Measurements from ENCODE around the gene EBF4.

EBF4 gene

GRCh38 chr20:2745936-2746635, 53.5 kb downstream of the EBF4 start:
- DNase-seq: no peak

DNA sequence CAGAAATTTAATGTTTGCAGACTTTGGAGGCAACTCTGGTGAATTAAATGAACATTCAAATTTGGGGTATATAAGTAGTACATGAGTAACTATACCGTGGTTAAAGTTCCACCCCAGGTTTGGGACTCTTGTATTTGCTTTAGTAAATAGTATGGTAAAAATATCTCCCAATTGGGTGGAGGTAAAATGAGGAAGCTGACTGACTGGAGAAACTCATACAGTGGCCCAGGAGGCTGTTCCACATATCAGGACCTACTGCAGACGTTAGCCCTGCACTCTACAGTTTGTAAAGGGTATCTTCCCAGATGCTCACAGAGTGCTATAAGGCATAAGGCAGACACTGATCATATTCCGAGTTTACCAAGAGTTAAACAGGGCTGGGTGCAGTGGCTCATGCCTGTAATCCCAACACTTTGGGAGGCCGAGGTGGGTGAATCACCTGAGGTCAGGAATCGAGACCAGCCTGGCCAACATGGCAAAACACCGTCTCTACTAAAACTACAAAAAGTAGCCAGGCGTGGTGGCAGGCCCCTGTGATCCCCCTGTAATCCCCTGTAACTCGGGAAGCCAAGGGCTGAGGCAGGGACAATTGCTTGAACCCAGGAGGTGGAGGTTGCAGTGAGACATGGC, 54.2 kb downstream of the EBF4 start:
- no peak for DNase-seq

- no peak for DNase-seq
Measured at GRCh38 chr20:2747676-2748235, 55.2 kb downstream of the EBF4 start.

DNA sequence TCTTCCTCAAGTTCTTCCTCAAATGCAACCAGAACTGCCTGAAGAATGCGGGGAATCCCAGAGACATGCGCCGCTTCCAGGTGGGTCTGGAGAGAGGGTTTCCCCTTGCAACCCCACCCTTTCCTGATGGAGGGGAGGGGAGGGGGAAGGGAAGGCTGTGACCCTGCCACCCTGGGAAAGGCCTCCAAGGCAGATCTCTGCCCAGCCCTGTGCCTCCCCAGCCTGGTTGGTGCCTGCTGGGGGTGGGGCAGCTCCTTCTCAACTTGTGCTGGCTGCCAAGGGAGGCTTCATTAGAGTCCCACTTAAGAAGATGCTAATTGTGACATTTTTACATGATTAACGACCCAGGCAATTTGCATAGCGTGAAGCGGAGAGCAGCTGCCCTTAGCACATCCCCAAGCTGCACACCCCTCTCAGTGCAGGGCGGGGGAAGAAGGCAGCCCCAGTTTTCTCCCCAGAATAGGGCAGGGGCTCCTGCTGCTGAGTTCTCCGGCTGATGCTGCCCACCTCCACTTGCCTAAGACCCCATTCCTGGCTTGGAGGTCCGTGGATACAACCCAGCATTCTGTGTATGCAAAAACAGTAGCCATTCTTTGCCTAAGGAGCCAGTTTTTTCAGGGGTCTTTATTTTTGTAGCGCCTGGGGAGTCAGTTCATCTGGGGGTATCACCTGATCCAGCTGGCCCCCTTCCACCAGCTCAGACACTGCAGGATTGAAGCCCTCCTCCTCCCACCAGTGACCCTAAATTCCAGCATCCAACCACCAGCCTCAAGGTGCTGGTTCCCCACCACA, 56.2 kb downstream of the EBF4 start:
- DNase-seq: no peak

DNA sequence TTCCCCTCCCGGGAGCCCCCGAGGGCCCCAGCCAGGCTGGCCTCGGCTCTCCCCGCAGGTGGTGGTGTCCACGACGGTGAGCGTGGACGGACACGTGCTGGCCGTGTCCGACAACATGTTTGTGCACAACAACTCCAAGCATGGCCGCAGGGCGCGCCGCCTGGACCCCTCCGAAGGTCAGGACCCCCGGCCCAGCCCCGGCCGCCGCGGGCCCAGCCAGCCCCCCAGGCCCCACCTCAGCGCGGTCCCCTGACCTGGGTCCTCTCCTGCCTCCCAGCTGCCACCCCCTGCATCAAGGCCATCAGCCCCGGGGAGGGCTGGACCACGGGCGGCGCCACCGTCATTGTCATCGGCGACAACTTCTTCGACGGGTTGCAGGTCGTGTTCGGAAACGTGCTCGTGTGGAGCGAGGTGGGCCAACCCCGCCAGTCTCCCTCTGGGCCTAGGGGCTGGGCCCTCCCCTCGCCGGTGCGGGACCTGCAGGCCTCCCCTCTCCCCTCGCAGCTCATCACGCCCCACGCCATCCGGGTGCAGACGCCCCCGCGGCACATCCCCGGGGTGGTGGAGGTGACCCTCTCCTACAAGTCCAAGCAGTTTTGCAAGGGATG, 56.9 kb downstream of the EBF4 start:
- no peak for DNase-seq

DNA sequence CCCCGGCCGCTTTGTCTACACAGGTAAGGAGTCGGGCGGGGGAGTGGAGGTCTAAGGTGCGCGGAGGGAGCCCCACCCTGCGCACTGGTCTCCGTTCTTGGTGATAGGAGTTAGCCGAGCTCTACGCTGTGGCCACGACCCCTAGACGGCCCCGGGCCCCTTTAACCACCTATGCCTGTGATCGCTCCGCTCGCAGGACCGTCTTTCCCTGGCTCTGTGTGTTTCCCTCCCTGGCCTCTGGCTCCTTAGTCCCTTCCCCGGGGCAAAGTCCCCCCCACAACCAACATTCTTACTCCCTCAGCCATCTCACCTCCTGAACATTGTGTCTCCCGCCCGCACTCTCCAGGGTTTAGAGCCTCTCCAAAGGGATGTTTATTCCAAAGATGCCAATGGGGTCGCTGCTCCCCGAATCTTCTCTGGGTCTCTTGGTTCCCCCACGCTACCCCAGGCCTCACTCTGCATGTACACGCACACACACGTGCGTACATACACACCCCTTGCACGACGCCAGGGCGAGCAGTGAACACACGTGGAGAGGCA, 57.4 kb downstream of the EBF4 start:
- no peak for DNase-seq

GRCh38 chr20:2750491-2751251, 58.1 kb downstream of the EBF4 start:
- no peak for DNase-seq

DNA sequence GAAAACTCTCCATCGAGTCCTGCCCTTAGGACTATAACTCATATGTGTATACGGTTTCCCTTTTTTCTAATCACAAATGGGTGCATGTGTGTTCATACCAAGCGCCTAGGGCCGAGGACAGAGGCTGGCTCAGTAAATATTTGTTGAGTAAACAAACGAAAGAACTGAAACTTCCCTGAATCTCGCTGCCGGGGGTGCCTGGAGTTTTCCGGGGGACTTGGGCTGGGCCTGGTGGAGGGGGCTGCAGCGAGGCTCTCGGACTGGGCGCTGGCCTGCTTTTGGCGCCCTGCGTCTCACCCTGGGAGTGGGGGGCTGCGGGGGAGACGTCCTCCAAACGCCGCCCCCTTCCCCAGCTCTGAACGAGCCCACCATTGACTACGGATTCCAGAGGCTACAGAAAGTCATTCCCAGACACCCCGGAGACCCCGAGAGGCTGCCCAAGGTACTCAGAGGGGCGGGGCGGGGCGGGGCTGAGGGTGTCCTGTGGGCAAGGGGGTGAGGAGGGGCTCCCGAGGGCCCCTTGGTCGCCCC, 58.8 kb downstream of the EBF4 start:
- no peak for DNase-seq

GRCh38 chr20:2751878-2752566, 59.4 kb downstream of the EBF4 start:
- no peak for DNase-seq

DNA sequence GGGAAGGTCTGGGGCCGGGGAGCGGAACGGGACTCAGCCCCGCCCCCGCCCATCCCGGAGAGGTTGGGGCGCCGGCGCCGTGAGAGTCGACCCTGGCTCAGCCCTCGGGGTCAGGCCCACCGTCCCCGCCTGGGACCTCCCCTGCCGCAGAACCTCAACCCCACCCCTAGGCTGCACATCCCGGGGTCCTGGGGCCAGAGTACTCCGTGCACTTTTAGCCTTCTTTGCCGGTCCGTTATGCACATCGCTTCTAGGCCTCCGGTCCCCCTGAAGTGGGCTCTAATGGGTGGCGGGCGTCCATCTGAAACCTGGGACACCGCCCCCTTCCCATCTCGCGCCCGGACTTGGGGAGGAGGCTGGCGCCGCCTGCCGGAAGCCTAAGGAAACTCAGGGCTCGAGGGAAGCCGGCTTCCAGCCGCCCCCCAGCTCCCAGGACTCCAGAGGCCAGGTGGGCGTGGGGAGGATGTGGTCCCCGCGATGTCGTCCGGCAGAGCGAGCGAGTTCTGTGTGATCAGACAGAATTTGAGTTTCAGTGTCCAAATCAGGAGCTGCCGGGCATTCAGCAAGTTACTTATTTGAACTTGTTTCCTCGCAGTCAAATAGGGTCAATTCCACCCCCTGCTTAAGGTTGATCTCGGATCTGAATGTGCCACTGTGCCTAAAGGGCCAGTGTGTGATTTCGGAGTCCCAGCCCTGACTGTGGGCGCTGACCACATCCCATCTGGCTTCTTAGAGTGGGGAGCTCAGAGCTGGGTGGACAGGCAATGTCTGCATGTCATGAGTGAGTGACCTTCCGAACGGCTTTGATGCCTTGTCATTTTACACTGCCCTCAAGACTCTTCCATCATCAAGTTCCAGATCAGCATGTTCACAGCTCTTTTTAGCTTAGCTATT, 60.2 kb downstream of the EBF4 start:
- DNase-seq: no peak

DNA sequence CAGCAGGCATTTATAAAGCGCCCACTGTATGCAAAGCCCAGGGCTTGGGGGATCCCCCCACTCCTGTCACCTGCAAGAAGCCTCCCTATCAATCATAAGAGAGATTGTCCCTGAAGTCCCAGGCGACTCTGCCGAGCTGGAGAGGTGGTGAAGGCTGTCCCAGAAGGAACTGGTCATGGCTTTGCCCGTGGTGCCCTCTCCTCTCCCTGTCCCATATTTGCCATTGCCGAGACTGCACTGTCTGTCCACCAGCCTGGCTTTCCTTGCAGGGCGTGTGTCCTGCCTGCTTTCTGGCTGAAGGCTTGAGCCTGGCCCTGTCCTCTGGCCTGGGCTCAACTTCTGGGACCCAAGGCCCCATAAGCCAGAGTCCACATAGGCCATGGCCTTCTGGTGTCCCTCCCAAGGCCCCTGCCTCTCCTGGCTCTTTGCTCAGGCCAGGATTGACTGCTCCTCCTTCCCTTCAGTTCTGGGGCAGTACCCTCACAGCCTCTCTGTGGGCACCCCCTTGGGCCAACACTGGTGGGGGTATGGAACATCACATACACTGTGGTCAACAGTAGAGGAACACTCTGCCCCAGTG, 61.0 kb downstream of the EBF4 start:
- DNase-seq: no peak

DNA sequence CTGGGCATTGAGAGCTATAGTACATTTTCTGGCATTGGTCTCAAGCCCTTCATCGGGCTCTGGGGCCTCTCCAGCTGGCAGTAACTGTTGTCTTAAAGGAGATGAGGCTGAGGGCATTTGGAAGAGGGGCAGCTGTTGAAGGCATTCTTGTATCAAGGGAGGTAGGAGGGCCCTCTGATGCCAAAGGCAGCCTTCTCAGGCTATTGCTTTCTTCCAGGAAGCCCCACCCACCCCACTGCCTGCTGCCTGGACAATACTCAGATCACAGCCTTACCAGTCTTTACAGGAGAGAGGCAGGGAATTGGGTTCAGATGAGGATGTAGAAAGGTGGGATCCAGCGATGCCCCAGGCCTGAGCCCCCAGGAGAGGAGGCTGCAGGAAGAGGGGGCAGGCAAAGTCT, 61.8 kb downstream of the EBF4 start:
- DNase-seq: no peak

DNA sequence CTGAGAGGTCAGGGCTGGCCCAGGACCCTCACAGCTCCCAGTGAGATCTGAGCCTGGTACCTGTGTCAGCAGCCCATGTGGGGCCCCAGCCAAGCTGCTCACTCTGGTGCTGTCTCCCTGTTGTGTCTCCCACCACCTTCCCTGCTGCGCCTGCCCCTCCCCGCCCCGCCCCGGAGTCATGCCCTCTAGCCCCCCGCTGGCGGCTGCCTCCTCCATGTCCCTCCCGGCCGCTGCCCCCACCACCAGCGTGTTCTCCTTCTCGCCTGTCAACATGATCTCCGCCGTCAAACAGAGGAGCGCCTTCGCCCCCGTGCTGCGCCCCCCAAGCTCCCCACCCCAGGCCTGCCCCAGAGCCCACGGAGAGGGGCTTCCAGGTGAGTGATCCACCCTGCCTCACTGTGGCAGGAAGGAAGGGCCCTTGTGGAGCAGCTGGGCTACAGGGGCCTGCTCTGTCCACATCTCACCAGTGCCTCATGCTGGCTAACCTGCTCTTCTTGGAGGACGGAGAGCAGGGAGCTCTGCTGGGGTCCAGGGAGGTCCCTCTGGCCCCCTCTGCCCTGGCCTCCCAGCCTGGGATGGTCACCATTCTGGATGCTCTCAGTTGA, 63.0 kb downstream of the EBF4 start:
- DNase-seq: no peak

DNA sequence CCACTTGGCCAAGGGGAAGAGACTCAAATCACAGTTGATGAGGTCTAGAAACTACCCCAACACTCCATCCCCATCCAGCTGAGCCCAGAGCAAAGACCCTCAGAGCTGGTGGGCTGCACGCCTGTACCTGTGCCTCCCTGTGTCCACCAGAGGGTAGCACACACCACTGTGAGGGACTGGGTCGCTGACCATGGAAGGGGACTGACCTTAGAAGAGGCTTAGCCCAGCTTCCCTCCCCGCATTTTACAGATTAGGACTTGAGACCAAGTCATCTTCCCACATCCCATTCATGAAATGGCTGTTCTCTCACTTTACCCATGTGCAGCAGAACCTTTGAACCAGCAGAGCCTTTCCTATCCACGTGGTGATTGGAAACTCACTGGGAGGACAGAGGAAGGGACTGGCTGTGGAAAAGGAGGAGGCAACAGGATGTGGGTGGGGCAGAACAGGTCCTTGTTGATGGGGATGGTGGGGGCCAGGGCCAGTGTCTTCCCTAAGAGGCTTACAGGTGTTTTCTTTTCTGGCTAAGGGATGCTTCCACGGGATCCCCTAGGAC, 63.6 kb downstream of the EBF4 start:
- no peak for DNase-seq

GRCh38 chr20:2757001-2757400, 64.4 kb downstream of the EBF4 start:
- DNase-seq: no peak

DNA sequence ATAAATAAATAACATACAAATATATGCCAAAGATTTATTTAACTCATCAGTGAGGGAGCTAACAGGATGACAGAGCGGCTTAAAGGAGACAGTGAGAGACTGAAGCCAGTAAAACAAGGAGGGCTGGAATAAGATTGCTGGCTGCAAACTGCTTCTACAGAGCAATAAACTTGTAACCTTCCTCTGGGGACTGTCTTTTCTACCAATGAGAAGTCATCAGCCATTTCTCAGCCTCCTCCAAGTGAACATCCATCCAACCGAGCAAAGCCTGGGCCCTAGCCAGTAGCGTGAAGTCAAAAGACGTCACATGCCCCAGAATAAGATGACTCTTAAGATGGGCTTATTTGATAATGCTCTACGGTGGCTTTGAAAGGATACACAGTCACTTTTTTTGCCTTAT, 65.4 kb downstream of the EBF4 start:
- no peak for DNase-seq

- DNase-seq: no peak
Measured at GRCh38 chr20:2759143-2759542, 66.6 kb downstream of the EBF4 start.

DNA sequence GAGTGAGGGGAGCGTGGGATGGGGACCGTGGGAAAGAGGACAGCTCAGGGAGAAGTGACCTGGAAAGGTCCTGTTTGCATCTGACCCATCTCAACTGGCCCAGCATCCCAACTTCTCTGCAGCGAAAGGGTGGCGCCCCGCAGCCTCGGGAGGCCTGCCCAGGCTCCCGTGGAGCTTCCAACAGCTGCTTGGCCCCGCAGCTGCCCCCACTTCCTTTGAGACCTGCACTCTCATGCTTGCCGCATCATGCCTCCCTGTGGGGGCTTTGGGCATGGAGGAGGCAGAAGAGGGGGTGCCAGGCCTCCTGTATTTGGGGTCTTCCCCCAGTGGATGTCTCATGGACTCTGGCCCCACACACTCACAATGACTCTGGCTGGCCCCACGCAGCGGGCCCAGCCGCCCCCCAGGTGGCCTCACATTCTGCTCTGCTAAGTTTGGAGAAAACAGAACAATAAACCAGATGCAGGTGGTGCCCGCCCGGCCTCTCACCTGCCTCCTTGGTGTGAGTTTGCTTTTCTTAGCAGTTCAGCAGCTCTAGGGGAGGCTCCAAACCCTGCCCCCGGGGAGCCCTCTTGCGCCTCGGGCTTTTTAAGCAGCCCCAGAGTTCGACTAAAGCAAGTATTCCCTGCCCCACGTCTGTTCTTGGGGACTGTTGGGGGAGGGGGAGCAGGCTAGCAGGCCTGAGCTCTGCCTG, 67.2 kb downstream of the EBF4 start:
- no peak for DNase-seq
